ENCODE results near the gene RFX2. TPM values are rescaled to one million over a fixed set of nuclear protein-coding genes. Genes with fewer than 3 reads are reported as not detected.
"Not testable (repeated sequence)": the region's sequence is repeated elsewhere in the genome, so short reads cannot be mapped to it uniquely, and the experiment has no call there.

RFX2 gene
- total RNA-seq, 2 donors from 2014 or later: 6.6 to 11.0 TPM

DNA sequence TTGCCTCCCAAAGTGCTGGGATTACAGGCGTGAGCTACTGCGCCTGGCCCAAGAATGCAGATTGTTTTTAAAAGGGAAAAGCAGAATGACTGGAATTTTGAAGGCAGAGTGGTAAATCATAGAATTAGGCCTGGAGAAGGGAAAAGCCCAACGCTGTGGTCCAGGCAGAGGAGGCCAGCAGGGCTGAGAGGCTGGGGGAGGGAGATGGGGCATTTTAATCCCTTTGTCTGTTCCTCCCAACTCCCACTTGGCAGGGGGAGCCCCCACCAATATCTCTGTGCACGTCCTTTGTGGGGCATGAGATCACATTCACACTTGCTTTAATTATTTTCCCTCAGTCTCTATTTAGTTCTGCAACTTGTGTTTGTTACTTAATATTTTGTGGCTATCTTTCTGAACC lies 77.9 kb downstream of the RFX2 start:
- Mint-ChIP-seq H3K27me3 (ENCODE audit: insufficient read depth) (peaks cover 5% of the 10 kb centered on the region), H3K4me3 (no peak overlapping the region), H3K27ac (no peak overlapping the region), H3K36me3 (ENCODE audit: low read depth) (no peaks in the 10 kb centered on the region), H3K4me1 (no peaks in the 10 kb centered on the region), H3K9me3 (peaks cover 2% of the 10 kb centered on the region)
- Histone ChIP-seq H3K9me3 (ENCODE audit: control insufficient read depth, low read length) (no peaks in the 10 kb centered on the region), H3K27me3 (ENCODE audit: control insufficient read depth, insufficient read depth, low read length, poor library complexity, severe bottlenecking) (no peaks in the 10 kb centered on the region), H3K27ac (ENCODE audit: low read depth, low read length) (no peak overlapping the region), H3K9ac (ENCODE audit: extremely low read depth, low read length, poor library complexity, severe bottlenecking) (no peak overlapping the region), H3K36me3 (ENCODE audit: control insufficient read depth, insufficient read depth, low read length) (no peaks in the 10 kb centered on the region), H3K4me1 (ENCODE audit: control insufficient read depth, insufficient read depth, low read length) (no peaks in the 10 kb centered on the region), H3K4me3 (ENCODE audit: low read length) (no peak overlapping the region)
- WGBS, 2 experiments (ENCODE audit: insufficient coverage in 1 of 2, insufficient read length in 1 of 2): 89 to 90% methylated on average over 2 to 4 of the region's 4 CpGs
- no peak for TF ChIP-seq CTCF (conservative IDR thresholded peaks at IDR 0.05)
- DNase-seq: no peak

GRCh38 chr19:6030214-6030507 lies 80.1 kb downstream of the RFX2 start:
- Mint-ChIP-seq H3K27ac (no peak overlapping the region), H3K27me3 (ENCODE audit: insufficient read depth) (peaks cover 5% of the 10 kb centered on the region), H3K4me3 (no peak overlapping the region), H3K36me3 (ENCODE audit: low read depth) (no peaks in the 10 kb centered on the region), H3K9me3 (peaks cover 2% of the 10 kb centered on the region), H3K4me1 (no peaks in the 10 kb centered on the region)
- Histone ChIP-seq H3K4me1 (ENCODE audit: control insufficient read depth, insufficient read depth, low read length) (no peaks in the 10 kb centered on the region), H3K4me3 (ENCODE audit: low read length) (no peak overlapping the region), H3K9ac (ENCODE audit: extremely low read depth, low read length, poor library complexity, severe bottlenecking) (no peak overlapping the region), H3K27me3 (ENCODE audit: control insufficient read depth, insufficient read depth, low read length, poor library complexity, severe bottlenecking) (no peaks in the 10 kb centered on the region), H3K27ac (ENCODE audit: low read depth, low read length) (no peak overlapping the region), H3K9me3 (ENCODE audit: control insufficient read depth, low read length) (no peaks in the 10 kb centered on the region), H3K36me3 (ENCODE audit: control insufficient read depth, insufficient read depth, low read length) (no peaks in the 10 kb centered on the region)
- no peak for TF ChIP-seq CTCF (conservative IDR thresholded peaks at IDR 0.05)
- no peak for DNase-seq
- WGBS, 2 experiments (ENCODE audit: insufficient coverage in 1 of 2, insufficient read length in 1 of 2): 71 to 80% methylated on average over 3 of the region's 3 CpGs

DNA sequence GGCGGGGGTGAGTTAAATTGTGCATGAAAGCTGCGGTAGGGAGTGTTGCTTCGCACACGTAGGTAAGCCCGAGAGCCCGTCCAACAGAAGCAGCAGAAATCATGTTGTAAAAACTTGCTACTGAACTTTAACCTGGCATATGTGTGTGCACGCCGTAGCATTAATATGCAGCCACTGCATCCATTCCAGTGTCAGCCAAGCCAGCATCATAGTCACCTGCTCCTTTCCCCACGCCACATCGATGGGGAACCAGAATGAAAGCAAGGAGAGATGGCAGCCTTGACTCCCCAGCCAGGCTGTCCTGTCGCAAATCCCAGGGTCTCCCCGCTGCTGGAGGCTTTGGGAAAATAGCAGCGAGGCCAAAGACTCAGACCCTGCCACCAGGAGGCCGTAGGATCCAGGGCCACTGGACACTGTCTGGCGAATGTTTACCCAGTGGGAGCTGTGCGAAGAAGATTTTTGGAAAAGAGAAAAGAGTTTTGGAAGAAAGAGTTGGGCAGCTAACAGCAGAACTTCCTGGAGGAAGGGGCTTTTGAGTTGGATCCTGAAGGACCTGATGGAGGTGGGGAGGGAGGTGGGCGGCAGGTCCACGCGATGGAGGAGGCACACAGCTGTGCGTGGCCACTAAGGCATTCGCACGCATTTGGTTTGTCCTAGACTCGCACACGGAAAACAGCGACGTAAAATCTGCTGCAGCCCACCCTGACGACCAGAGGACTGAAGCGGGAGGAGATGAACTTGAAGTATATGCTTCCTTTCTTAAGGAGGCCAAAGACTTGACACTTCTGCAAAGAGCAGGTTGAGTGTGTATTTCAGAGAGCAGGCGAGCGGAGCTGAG lies 83.7 kb downstream of the RFX2 start:
- peaks cover 2% of the 10 kb centered on the region for H3K4me1 ChIP-seq (ENCODE audit: control insufficient read depth, insufficient read depth, low read length)
- H3K36me3 Mint-ChIP-seq (ENCODE audit: low read depth): no peaks in the 10 kb centered on the region
- H3K27ac Mint-ChIP-seq: no peak overlapping the region
- DNase-seq: peak; percentile 39
- H3K27me3 Mint-ChIP-seq (ENCODE audit: insufficient read depth): peaks cover 12% of the 10 kb centered on the region
- H3K4me3 Mint-ChIP-seq: no peak overlapping the region
- no peak overlapping the region for H3K27ac ChIP-seq (ENCODE audit: low read depth, low read length)
- H3K4me3 ChIP-seq (ENCODE audit: low read length): no peak overlapping the region
- H3K9me3 Mint-ChIP-seq: peaks cover 2% of the 10 kb centered on the region
- H3K27me3 ChIP-seq (ENCODE audit: control insufficient read depth, insufficient read depth, low read length, poor library complexity, severe bottlenecking): no peaks in the 10 kb centered on the region
- no peaks in the 10 kb centered on the region for H3K36me3 ChIP-seq (ENCODE audit: control insufficient read depth, insufficient read depth, low read length)
- H3K9me3 ChIP-seq (ENCODE audit: control insufficient read depth, low read length): no peaks in the 10 kb centered on the region
- no peak for TF ChIP-seq CTCF (conservative IDR thresholded peaks at IDR 0.05)
- WGBS, 2 experiments (ENCODE audit: insufficient coverage in 1 of 2, insufficient read length in 1 of 2): 96% methylated on average over 27 to 30 of the region's 30 CpGs
- no peak overlapping the region for H3K9ac ChIP-seq (ENCODE audit: extremely low read depth, low read length, poor library complexity, severe bottlenecking)
- peaks cover 6% of the 10 kb centered on the region for H3K4me1 Mint-ChIP-seq

DNA sequence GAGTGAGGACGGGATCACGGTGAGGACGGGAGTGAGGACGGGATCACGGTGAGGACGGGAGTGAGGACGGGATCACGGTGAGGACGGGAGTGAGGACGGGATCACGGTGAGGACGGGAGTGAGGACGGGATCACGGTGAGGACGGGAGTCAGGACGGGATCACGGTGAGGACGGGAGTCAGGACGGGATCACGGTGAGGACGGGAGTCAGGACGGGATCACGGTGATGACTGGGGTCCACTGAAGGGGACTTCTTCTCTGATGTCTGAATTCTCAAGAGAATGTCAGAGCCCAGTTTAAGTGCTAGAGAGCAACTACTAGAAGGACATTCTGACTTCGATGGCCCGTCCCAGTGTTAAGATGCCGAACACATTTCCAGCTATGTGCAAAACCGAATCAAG lies 85.5 kb downstream of the RFX2 start:
- H3K4me3 ChIP-seq (ENCODE audit: low read length); H3K36me3 ChIP-seq (ENCODE audit: control insufficient read depth, insufficient read depth, low read length); H3K4me3 Mint-ChIP-seq; H3K4me1 ChIP-seq (ENCODE audit: control insufficient read depth, insufficient read depth, low read length); DNase-seq; H3K4me1 Mint-ChIP-seq; H3K9me3 Mint-ChIP-seq; H3K27ac ChIP-seq (ENCODE audit: low read depth, low read length); H3K9ac ChIP-seq (ENCODE audit: extremely low read depth, low read length, poor library complexity, severe bottlenecking); H3K27ac Mint-ChIP-seq; H3K9me3 ChIP-seq (ENCODE audit: control insufficient read depth, low read length); H3K36me3 Mint-ChIP-seq (ENCODE audit: low read depth); H3K27me3 ChIP-seq (ENCODE audit: control insufficient read depth, insufficient read depth, low read length, poor library complexity, severe bottlenecking): not testable (repeated sequence)
- WGBS, 2 experiments (ENCODE audit: insufficient coverage in 1 of 2, insufficient read length in 1 of 2): 92 to 96% methylated on average over 15 to 22 of the region's 27 CpGs
- H3K27me3 Mint-ChIP-seq (ENCODE audit: insufficient read depth): peaks cover 10% of the 10 kb centered on the region

Measured in endodermal cell (in vitro differentiated cells).